HepG2 (cell line): ENCODE results near the gene KIF2C. TPM values are rescaled to one million over a fixed set of nuclear protein-coding genes. Genes with fewer than 3 reads are reported as not detected.
A peak's percentile ranks its signal among the peaks of the same experiment; 100 is the strongest.

Experiments used
- ATF1 ChIP-seq: IDR thresholded peaks from 2 replicates; pipeline ENCODE4 v1.6.1; 2016; ENCODE audit warnings: mild to moderate bottlenecking, control low read depth
- CC2D1A ChIP-seq: sonication (generic); formaldehyde crosslinking; IDR thresholded peaks from 2 replicates; pipeline ENCODE4 v1.8.1; 2023; ENCODE audit warnings: mild to moderate bottlenecking, missing genetic modification reagents
- DPF2 ChIP-seq: sonication (generic); formaldehyde crosslinking; IDR thresholded peaks from 2 replicates; pipeline ENCODE4 v1.4.0; 2020; ENCODE audit warnings: mild to moderate bottlenecking, low read depth, missing genetic modification reagents, borderline replicate concordance
- NFE2 ChIP-seq: sonication (generic); formaldehyde crosslinking; IDR thresholded peaks from 2 replicates; pipeline ENCODE4 v1.4.0; 2020; ENCODE audit warnings: missing genetic modification reagents
- NR3C1 ChIP-seq: sonication (generic); formaldehyde crosslinking; IDR thresholded peaks from 2 replicates; pipeline ENCODE4 v1.4.0; 2020; ENCODE audit warnings: missing genetic modification reagents
- PCBP2 ChIP-seq: fragments of 200-400 bp; formaldehyde crosslinking; optimal IDR thresholded peaks from 2 replicates; pipeline ENCODE3; 2018; ENCODE audit warnings: low read length, low read depth; ENCODE audit not compliant: poor library complexity, severe bottlenecking
- POLR2AphosphoS5 ChIP-seq: IDR thresholded peaks from 2 replicates; pipeline ENCODE4 v1.6.1; 2012; ENCODE audit warnings: low read depth, low read length
- RXRA ChIP-seq: sonication (generic); formaldehyde crosslinking; IDR thresholded peaks from 2 replicates; pipeline ENCODE4 v1.5.1; 2020; ENCODE audit warnings: missing genetic modification reagents
- SMAD9 ChIP-seq: sonication (generic); formaldehyde crosslinking; IDR thresholded peaks from 2 replicates; pipeline ENCODE4 v1.5.1; 2020; ENCODE audit warnings: mild to moderate bottlenecking, missing genetic modification reagents
- TAF15 ChIP-seq: fragments of 200-400 bp; formaldehyde crosslinking; IDR thresholded peaks from one replicate; pipeline ENCODE4 v1.6.1; 2018; ENCODE audit warnings: mild to moderate bottlenecking, low read depth, low read length; ENCODE audit not compliant: poor library complexity, severe bottlenecking
- TSC22D2 ChIP-seq: sonication (generic); formaldehyde crosslinking; IDR thresholded peaks from 2 replicates; pipeline ENCODE4 v1.5.1; 2020; ENCODE audit warnings: missing genetic modification reagents, mild to moderate bottlenecking, borderline replicate concordance
- ZFP36 ChIP-seq: fragments of 150-350 bp; IDR thresholded peaks from 2 replicates; pipeline ENCODE4 v1.6.1; 2018; ENCODE audit warnings: borderline replicate concordance, low read length, low read depth; ENCODE audit not compliant: partially characterized antibody
- ZFYVE20 ChIP-seq: sonication (generic); formaldehyde crosslinking; IDR thresholded peaks from 2 replicates; pipeline ENCODE4 v1.8.0; 2023; ENCODE audit warnings: low read depth, mild to moderate bottlenecking, moderate library complexity, missing genetic modification reagents, borderline replicate concordance
- ZNF264 ChIP-seq: sonication (generic); formaldehyde crosslinking; IDR thresholded peaks from 2 replicates; pipeline ENCODE4 v1.4.0; 2020; ENCODE audit warnings: missing genetic modification reagents
- ZNF282 ChIP-seq: fragments of 450-650 bp; IDR thresholded peaks from 2 replicates; pipeline ENCODE4 v1.6.1; 2018; ENCODE audit not compliant: partially characterized antibody
- ZNF317 ChIP-seq: sonication (generic); formaldehyde crosslinking; IDR thresholded peaks from 2 replicates; pipeline ENCODE4 v1.5.0; 2020; ENCODE audit warnings: mild to moderate bottlenecking, missing genetic modification reagents
- ZNF556 ChIP-seq: sonication (generic); formaldehyde crosslinking; IDR thresholded peaks from 2 replicates; pipeline ENCODE4 v1.4.0; 2020; ENCODE audit warnings: mild to moderate bottlenecking, missing genetic modification reagents, borderline replicate concordance
- ZNF615 ChIP-seq: sonication (generic); formaldehyde crosslinking; IDR thresholded peaks from 2 replicates; pipeline ENCODE4 v1.5.0; 2020; ENCODE audit warnings: mild to moderate bottlenecking, missing genetic modification reagents, borderline replicate concordance
- ZNF7 ChIP-seq: IDR thresholded peaks from 2 replicates; pipeline ENCODE4 v1.6.1; 2016; ENCODE audit warnings: missing biosample characterization, missing genetic modification reagents
- ZSCAN9 ChIP-seq: IDR thresholded peaks from 2 replicates; pipeline ENCODE4 v1.6.1; 2016; ENCODE audit warnings: borderline replicate concordance
- polyA plus RNA-seq, 8 experiments: library from polyadenylated mRNA; depleted of rRNA in 3 of 8; stranded (reverse) in 7 of 8; unstranded in 1 of 8; fragments of >200 nt; fragmentation: Illumina TruSeq in 4 of 8; extraction: Trizol in 4 of 8; gene quantifications; 2 replicates each; pipeline versions ENCODE4 v1.2.1 to v1.2.3, GENCODE V29; 2011 to 2016; ENCODE audit warnings: low read depth in 4 of 8, missing spikeins in 1 of 8, mixed read lengths in 1 of 8; ENCODE audit not compliant: insufficient read depth in 1 of 8
- total RNA-seq, 5 experiments: library from RNA; depleted of rRNA; stranded (reverse); fragments of >200 nt; fragmentation: Illumina TruSeq; extraction: Trizol; gene quantifications; 2 replicates each; pipeline ENCODE4 v1.2.3, GENCODE V29; 2016; ENCODE audit warnings: low read depth in 1 of 5
- TF ChIP-seq, protein P1 (sequence below): IDR thresholded peaks from 2 replicates; pipeline ENCODE4 v1.6.1; 2018; ENCODE audit warnings: missing genetic modification reagents, mild to moderate bottlenecking, missing compliant biosample characterization
- TF ChIP-seq, protein P2 (sequence below): sonication (generic); formaldehyde crosslinking; IDR thresholded peaks from 2 replicates; pipeline ENCODE4 v1.4.0; 2020; ENCODE audit warnings: missing genetic modification reagents
- TF ChIP-seq, protein P3 (sequence below): sonication (generic); formaldehyde crosslinking; IDR thresholded peaks from 2 replicates; pipeline ENCODE4 v1.9.0; 2021; ENCODE audit warnings: missing genetic modification reagents, mild to moderate bottlenecking, borderline replicate concordance
- TF ChIP-seq, protein P4 (sequence below): sonication (generic); formaldehyde crosslinking; IDR thresholded peaks from 2 replicates; pipeline ENCODE4 v1.8.1; 2022; ENCODE audit warnings: mild to moderate bottlenecking, missing genetic modification reagents

KIF2C gene
- total and polyA plus RNA-seq, 2 of the 13 experiments (the other 11 are each of a cell fraction or from before 2014, with no cell fraction given), result 29.7 to 53.7 TPM

GRCh38 chr1:44721485-44722361, 17.9 kb upstream of the KIF2C start (continued):
- no peak for TF ChIP-seq NR3C1
- peak; percentile 43; the same call in 1 of the 2 replicates for TF ChIP-seq ZNF264 (CRISPR knock-in tag)
- TF ChIP-seq TSC22D2 (CRISPR knock-in tag), result 0 out of 2 replicates have a peak, but pooled peaks have one; percentile 74
- TF ChIP-seq, protein P1, sequence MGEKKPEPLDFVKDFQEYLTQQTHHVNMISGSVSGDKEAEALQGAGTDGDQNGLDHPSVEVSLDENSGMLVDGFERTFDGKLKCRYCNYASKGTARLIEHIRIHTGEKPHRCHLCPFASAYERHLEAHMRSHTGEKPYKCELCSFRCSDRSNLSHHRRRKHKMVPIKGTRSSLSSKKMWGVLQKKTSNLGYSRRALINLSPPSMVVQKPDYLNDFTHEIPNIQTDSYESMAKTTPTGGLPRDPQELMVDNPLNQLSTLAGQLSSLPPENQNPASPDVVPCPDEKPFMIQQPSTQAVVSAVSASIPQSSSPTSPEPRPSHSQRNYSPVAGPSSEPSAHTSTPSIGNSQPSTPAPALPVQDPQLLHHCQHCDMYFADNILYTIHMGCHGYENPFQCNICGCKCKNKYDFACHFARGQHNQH (CRISPR knock-in tag), result peak; percentile 85
- no peak for TF ChIP-seq ZNF282
- TF ChIP-seq, protein P2, sequence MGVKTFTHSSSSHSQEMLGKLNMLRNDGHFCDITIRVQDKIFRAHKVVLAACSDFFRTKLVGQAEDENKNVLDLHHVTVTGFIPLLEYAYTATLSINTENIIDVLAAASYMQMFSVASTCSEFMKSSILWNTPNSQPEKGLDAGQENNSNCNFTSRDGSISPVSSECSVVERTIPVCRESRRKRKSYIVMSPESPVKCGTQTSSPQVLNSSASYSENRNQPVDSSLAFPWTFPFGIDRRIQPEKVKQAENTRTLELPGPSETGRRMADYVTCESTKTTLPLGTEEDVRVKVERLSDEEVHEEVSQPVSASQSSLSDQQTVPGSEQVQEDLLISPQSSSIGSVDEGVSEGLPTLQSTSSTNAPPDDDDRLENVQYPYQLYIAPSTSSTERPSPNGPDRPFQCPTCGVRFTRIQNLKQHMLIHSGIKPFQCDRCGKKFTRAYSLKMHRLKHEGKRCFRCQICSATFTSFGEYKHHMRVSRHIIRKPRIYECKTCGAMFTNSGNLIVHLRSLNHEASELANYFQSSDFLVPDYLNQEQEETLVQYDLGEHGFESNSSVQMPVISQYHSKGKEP (CRISPR knock-in tag), result peak; percentile 82; the same call in 1 of the 2 replicates
- no peak for TF ChIP-seq DPF2 (CRISPR knock-in tag)
- TF ChIP-seq ZNF317, result peak; percentile 41; the same call in 1 of the 2 replicates
- peak; percentile 63 for TF ChIP-seq PCBP2
- peak; percentile 81 for TF ChIP-seq ATF1 (CRISPR knock-in tag)
- peak; percentile 84 for TF ChIP-seq ZSCAN9 (CRISPR knock-in tag)
- no peak for TF ChIP-seq NFE2 (CRISPR knock-in tag)
- peak; percentile 42 for TF ChIP-seq ZNF7
- TF ChIP-seq ZNF615 (CRISPR knock-in tag), result peak; percentile 91; the same call in 1 of the 2 replicates
- TF ChIP-seq TAF15, result no peak
- TF ChIP-seq POLR2AphosphoS5, result peak; percentile 100
- no peak for TF ChIP-seq SMAD9 (CRISPR knock-in tag)
- TF ChIP-seq ZFYVE20 (CRISPR knock-in tag), result peak; percentile 86; the same call in 1 of the 2 replicates
- TF ChIP-seq, protein P3, sequence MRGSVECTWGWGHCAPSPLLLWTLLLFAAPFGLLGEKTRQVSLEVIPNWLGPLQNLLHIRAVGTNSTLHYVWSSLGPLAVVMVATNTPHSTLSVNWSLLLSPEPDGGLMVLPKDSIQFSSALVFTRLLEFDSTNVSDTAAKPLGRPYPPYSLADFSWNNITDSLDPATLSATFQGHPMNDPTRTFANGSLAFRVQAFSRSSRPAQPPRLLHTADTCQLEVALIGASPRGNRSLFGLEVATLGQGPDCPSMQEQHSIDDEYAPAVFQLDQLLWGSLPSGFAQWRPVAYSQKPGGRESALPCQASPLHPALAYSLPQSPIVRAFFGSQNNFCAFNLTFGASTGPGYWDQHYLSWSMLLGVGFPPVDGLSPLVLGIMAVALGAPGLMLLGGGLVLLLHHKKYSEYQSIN (CRISPR knock-in tag), result no peak
- TF ChIP-seq, protein P4, sequence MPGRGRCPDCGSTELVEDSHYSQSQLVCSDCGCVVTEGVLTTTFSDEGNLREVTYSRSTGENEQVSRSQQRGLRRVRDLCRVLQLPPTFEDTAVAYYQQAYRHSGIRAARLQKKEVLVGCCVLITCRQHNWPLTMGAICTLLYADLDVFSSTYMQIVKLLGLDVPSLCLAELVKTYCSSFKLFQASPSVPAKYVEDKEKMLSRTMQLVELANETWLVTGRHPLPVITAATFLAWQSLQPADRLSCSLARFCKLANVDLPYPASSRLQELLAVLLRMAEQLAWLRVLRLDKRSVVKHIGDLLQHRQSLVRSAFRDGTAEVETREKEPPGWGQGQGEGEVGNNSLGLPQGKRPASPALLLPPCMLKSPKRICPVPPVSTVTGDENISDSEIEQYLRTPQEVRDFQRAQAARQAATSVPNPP, result 0 out of 2 replicates have a peak, but pooled peaks have one; percentile 17
- TF ChIP-seq CC2D1A (CRISPR knock-in tag), result no peak
- peak; percentile 21 for TF ChIP-seq ZFP36
- no peak for TF ChIP-seq ZNF556 (CRISPR knock-in tag)
- peak; percentile 67; the same call in 1 of the 2 replicates for TF ChIP-seq RXRA (CRISPR knock-in tag)
